ENCODE results near the gene ANK2.
"Not testable (repeated sequence)": the region's sequence is repeated elsewhere in the genome, so short reads cannot be mapped to it uniquely, and the experiment has no call there.

Gene ANK2

DNA sequence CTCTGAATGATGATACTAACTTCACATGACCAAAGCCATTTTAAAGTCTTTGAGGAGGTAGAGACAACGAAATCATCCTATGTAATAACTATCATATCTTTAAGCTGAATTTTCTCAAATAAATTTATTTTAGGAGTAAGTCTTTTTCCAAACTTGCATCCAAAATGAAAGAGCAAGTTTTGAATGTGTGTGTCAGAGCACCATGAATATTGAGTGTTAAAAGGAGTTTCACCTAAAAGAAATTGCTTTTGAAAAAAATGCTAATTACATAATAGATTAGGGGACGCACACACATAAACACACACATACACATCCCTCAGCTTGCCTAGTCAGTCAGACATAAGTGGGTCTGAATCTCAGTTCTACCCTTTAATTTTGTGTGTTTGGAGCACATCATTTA is 1.9 kb downstream of the ANK2 start:
- no peak for DNase-seq (ENCODE audit: low read depth in 3 of 3, low spot score in 1 of 3)

DNA sequence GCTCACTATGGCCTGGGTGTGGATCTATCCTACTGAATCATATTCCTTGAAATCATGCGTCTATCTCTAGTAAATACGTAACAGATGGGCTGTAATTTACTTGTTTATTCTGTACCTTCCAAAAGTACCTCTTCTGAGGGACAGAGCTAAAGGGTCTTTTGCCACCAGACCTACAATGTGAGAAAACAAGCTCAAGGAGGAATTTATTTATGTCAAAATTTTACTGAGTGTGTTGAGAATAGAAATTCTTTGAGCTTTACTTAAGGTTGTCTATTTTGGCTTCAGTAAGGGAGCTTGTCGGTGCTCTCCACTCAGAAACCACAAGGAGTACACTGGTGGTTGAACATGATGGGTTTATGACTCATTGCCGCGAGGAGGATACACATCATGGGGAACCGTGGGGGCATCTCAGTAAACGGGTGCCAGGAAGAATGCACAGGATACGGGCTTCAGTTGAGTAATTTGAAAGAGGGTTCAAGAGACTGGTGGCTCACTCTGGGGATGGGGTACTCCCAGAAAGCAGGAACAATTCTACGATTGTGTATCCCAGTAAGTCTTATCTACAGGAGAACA is 3.0 kb downstream of the ANK2 start:
- DNase-seq (ENCODE audit: low read depth in 3 of 3, low spot score in 1 of 3) = no peak

DNA sequence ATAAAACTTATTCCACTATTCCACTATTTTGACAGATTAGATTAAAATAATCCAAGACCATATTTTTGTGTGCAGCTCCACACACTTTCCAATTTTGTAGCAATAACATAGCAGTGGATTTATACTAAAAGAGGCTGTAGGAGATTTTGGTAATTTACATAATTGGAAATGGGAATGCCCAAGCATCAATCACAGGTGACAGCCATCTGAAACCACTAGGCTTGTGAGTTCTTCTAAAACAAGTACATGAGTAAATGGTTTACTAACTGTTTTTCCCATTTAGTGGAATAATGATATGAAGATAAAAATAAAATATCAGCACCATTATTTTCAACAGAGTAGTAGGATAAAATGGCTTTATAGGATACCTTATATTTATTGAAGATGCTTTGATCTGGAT is 4.4 kb downstream of the ANK2 start:
- DNase-seq (ENCODE audit: low read depth in 3 of 3, low spot score in 1 of 3) = no peak

DNA sequence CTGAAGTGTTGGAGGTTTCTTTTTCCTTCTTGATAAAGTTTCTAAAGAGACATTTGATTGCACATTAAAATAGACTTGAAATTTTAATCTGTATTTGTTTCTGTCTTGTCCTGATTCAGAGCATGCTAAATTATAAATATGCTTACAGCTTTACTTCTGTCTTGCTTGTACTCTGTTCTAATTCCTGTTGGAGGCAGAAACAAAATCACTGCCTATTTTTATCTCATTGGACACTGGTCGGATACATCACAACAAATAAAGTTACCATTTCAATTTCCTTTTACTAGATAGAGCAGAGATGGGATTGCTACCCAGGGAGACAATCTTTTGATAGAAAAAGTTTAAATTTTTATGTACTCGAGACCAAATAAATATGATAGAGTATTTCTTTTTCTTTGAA is 6.9 kb downstream of the ANK2 start:
- DNase-seq (ENCODE audit: low read depth in 3 of 3, low spot score in 1 of 3) = no peak

DNA sequence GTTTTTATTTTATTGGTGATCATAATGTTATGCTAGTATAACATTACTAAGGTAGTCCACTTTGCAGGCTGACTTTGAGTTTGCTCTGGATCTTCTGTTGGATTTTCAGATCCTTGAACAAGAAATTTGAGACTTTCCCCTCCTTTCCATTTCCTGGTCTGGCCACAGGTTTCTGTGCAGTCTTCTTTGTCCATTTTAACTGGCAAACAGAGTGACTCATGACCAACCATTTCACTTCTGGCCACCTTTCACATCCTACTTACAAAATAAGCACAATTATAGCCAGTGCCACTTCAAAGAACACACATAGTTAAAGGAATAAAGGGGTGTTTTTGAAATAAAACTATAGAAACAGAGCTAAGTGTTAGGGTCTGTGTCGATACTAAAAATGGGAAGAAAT is 8.4 kb downstream of the ANK2 start:
- DNase-seq (ENCODE audit: low read depth in 3 of 3, low spot score in 1 of 3) = no peak

DNA sequence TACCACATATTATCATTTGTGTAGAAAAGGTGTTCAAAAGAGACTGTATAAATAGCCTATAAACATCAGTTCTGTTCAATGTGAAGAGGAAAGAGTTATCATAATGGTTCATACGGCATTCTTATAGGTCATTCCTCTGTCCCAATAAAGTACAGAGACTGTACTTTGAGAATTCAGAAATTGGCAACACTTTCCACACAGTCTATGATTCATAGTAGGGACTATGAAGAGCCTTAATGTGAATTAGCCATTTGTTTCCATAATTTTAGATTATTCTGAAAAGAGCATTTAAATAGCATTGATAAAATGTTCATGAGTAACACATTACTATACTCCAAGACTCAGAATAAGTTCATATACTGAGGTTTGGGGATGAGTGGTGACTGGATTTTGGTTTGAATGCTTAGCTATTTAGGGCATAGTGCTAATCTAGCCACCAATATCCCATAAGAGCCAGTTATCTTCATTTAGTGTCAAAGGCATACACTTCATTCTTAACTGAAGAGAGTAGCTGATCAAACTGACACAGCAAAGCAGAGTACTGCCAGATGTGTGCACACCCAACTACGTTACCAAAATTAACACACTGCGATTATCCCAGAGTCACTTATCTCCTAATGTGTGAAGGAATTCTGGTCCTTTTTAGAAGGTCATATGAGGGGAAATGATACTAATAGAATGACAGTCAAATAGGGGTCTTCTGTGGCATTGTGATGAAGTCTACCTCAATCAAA is 10.2 kb downstream of the ANK2 start:
- DNase-seq (ENCODE audit: low read depth in 3 of 3, low spot score in 1 of 3) = no peak

DNA sequence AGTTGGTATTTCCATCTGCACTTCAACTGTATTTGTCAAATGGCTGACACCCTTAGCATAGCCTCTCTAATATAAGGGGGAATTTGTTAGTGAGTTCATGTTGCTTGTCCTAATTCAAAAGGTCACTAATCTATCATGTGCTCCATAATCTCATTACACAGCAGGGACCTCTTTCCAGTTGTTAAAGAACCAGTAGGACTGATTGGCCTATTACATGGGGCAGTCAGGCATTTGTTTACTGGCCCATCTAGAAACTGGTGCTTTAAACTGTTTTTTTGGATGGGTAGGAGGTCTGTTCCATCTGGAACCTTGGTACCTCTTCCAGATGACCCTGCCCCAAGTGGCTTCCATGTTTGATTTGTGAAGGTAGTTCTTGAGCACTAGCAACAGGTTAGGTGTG is 11.4 kb downstream of the ANK2 start:
- DNase-seq (ENCODE audit: low read depth in 3 of 3, low spot score in 1 of 3) = no peak

DNA sequence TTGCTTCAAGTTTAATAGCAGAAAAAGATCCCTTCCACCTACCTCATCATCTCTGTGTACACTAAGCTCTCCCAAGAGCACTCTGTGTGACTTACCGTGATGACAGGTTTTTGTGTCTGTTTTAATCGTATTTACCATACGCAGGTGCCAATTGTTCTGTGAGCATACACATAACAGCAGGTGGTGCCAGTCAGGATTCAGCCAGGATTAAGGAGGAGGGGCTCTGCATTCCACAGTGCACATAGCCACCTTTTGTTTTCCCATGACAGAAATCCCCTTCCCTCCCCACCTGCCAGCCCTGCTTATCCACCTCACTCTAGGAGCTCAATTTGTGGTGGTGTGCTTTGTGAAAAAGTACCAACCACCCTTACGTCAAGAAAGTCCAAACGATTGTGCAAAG is 14.8 kb downstream of the ANK2 start:
- no peak for DNase-seq (ENCODE audit: low read depth in 3 of 3, low spot score in 1 of 3)

DNA sequence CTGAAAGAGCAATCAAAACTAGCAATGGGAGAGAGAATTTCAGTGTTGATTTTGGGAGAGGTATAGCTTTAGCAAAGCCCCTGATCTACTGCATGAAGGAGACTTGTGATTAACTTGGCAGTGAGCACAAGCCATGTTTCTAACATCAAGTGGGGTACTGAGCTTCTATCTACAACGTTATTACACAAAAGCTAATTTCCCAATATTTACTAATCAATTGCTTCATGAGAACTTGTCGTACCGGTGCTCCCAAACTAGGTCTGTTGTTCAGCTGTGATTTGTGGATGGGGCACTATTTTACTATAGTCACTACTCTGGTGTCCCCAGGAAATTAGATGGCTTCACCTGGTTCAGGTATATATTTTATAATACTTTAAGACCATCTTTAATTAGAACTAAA is 16.2 kb downstream of the ANK2 start:
- no peak for DNase-seq (ENCODE audit: low read depth in 3 of 3, low spot score in 1 of 3)

DNA sequence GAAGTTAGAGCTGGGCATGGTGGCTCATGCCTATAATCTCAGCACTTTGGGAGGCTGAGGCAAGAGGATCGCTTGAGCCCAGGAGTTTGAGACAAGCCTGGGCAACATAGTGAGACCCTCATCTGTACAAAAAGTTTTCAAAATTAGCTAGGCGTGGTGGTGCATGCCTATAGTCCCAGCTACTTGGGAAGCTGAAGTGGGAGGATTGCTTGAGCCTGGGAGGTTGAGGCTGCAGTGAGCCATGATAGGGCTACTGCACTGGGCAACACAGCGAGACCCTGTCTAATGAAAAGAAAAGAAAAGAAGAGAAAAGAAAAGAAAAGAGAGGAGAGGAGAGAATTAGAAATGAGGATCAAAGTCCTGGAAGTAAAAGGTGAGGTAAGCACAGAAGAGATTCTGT is 19.3 kb downstream of the ANK2 start:
- not testable (repeated sequence) for DNase-seq (ENCODE audit: low read depth in 3 of 3, low spot score in 1 of 3)

DNA sequence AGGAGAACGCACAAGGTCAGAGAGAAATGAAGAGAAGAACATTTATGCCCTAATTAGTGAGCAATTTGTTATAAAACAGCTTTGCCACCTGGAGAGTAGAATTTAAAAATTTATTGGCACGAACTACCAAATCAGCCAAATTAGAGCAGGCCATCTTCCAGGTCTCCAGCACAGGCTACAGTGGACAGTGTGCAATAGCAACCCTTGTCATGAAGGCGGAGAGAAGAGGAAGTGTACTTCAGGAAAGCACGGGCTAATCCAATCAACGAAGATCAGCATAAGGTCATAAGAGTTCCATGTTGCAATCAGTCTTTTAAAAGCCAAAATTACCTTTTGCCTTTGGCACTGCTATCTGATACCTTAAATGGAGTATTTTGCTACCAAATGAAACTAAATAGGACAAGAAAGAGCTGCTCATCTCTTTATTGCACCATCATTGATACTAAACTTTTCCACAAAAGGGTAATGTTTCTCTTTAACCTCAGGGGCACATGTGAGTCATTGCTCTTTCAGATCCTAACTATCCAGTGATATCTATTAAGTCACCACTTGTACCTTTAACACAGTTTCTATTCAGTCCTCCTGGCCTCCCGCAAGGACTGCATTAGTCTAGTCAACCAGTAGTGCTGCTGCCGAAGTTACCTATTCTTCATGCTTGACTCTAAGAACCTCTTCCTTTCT is 19.9 kb downstream of the ANK2 start:
- no peak for DNase-seq (ENCODE audit: low read depth in 3 of 3, low spot score in 1 of 3)

DNA sequence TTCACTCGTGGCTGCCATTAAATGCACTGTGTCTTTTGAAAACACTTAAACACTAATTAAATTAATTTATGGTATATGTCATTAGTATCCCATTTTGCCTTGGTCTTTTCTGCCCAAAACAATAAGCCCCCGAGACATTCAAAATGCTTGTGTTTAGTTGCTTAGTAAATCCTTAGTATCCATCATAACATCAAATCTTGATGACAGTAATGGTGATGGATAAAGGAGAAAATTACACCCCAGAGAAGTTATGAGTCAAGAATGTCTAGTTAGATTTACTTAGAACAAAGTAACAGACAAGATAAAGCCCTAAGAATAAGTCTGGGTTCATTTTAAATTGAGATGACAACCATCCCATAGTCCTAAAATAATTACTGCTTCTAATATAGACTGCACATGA is 21.3 kb downstream of the ANK2 start:
- no peak for DNase-seq (ENCODE audit: low read depth in 3 of 3, low spot score in 1 of 3)

DNA sequence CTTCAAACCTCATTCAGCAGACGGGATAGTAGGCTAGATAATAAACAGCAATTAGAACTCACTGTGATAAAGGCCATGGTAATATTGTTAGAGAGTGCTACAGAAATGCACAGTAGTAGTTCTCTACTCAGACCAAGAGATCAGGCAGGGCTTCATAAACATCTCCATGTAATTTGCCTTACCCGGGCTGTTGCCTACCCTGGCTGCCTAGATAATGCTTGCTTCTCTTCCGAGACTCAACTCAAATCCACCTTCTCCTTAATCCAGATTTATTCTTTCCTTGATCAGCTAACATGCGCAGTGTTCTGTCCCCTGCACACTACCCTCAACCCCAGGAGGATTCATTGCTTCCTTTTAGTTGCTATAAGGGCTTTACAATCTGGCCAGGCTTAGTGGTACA is 21.8 kb downstream of the ANK2 start:
- no peak for DNase-seq (ENCODE audit: low read depth in 3 of 3, low spot score in 1 of 3)

DNA sequence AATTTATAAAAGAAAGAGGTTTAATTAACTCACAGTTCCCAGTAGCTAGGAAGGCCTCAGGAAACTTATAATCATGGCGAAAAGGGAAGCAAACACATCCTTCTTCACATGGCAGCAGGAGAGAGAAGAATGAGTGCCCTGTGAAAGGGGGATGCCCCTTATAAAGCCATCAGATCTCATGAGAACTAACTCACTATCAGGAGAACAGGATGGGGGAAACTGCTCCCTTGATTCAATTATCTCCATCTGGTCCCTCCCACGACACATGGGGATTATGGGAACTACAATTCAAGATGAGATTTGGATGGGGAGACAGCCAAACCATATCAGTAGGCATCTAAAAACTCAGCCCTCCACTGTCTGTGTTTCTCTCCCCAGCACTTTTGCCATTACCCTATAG is 22.4 kb downstream of the ANK2 start:
- no peak for DNase-seq (ENCODE audit: low read depth in 3 of 3, low spot score in 1 of 3)

DNA sequence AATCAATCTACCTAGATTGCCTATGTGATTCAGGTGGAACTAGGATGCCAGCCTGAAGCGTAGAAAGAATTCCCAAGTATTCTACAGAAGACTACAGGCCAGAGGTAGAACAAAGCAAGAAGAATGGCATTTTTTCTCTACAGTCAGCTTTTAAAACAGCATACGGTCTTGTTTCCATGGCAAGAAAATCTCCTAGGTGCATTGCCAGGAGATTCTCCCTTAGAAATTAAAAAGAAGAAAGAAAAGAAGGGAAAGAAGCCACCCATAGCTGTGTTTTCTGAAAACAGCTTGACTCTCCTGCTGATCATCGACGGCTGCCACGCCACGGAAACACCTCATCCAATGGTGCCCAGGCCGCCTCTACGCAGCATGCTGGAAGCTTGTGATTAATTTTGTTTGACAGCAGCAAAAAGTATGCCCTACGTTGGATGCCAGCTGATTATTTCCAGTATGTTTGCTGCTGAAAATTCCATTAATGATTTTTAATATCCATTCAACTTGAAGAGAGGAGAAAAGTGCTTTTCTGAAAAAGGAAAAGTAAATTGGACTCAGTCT is 24.1 kb downstream of the ANK2 start:
- DNase-seq (ENCODE audit: low read depth in 3 of 3, low spot score in 1 of 3) = no peak

DNA sequence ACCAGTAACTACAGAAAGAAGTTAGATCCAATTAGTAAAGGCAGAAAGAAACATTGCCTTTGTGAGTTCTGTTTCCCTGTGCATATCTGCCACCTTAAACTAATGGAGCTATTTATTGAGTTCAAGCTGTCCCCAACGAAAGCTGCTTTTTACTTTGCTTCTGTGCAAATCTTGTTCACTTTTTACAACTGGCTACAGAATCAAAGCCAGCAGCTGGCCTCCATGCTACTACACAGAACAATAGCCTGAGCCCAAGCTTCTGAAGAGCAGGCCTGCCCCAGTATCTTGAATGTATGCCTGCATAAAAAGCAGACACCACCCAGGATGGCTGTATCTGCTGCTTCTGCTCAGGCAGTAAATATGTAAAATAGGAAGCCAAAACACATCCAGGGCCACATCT is 28.1 kb downstream of the ANK2 start:
- no peak for DNase-seq (ENCODE audit: low read depth in 3 of 3, low spot score in 1 of 3)

DNA sequence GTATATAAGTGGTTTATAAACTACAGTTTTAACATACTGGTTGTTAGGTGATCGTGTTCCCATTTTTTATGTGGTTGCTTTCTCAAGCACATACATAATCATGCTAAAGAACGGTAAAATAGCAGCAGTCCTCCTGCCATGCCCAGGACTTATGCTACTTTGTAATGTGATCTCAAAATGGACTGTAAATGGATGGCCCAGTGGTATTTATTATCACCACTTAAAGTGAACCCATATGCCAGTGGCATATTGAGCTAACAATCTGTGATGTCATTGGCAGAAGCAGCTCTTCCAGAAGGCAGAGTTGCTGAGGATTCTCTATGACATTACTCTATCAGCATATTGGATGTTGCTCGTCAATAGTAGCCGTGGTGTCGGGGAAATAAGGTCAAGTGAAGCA is 28.6 kb downstream of the ANK2 start:
- no peak for DNase-seq (ENCODE audit: low read depth in 3 of 3, low spot score in 1 of 3)

DNA sequence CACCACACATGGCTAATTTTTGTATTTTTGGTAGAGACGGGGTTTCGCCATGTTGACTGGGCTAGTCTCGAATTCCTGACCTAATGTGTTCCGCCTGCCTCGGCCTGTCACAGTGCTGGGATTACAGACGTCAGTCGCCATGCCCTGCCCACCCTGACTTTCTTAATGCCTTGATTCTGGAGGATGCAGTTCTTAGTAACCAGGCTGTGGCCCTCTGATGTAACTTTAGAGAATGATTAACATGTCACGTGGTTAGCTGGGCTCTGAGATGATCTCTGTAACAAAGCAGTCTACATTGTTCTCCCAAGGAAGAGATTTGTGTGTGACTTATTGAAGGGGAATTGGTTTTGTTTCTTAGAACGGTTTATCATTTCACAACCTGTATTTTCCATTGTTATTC is 30.6 kb downstream of the ANK2 start:
- no peak for DNase-seq (ENCODE audit: low read depth in 3 of 3, low spot score in 1 of 3)

DNA sequence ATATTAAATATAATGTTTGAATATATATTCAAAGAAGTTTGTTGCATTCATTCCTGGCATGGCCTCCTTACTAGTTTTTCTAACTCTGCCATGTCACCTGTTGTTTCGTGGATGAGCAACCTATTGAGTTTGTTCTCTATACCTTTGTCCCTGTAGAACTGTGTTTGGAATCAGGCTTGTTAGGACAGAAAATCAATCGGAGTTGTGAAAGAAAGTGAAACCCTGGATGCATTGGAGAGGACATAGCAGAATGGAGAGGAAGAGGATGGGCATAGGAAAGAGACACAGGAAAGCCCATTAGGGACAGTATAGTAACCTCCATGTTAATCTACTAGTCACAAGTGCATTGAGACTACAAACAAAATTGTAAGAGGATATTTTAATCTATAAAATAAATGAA is 31.2 kb downstream of the ANK2 start:
- DNase-seq (ENCODE audit: low read depth in 3 of 3, low spot score in 1 of 3) = no peak

DNA sequence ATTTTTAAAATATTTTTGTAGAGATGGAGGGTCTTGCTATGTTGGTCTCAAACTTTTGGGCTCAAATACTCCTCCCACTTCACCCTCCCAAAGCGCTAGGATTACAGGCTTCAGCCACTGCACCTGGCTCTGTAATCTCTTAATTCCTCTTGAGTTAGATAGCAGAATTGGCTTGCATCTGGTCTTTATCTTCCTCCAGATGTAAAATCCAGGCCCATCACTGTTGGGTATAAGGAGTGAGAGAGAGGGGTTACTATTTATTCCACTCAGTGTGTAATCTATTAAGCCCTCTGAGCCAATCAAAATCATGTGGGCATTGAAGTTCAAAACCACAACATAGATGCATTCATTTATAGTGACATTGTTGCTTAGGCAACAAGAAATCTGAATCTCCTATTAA is 33.9 kb downstream of the ANK2 start:
- DNase-seq (ENCODE audit: low read depth in 3 of 3, low spot score in 1 of 3) = no peak

DNA sequence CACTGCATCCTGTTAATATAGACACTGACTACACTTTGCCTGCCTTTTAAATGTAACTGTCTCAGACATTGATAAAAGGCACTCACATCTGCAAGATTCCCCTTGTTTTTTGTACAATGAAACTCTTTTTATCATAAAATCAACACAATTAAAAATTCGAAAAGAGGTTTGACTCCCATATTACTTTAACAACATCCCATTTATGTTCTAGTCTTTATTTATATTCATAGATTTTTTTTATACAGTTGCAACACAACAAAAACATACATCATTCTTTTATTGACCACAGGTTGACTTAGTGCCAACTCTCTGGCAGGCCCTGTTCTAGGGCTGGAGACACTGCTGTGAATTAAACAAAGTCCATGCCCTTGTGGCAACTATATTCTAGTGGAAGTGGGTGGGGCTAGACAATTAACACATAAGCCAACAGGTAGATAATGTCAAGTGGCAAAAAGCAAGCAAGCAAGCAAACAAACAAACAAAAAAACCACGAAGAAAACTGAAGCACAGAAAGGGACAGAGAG is 36.8 kb downstream of the ANK2 start:
- DNase-seq (ENCODE audit: low read depth in 3 of 3, low spot score in 1 of 3) = no peak

DNA sequence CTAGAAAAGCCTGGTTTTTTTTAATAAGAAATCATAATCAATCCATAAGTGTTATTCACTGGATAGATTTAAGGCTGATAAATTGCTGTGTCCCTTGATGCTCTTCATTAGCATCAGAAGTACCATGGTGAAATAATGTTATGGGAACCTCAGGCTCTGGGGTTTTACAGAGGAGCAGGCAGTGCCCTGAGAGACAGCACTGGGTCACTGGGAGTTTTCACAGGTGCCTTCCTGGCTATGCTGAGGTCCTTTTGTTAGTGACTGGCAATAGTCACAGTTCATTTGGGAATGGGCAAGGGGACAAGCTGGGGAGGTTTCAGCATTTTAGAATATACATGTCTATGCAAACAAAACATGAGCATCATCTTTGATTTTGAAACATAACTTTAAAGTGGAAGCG is 38.6 kb downstream of the ANK2 start:
- DNase-seq (ENCODE audit: low read depth in 3 of 3, low spot score in 1 of 3) = no peak

Measured in stimulated activated CD4-positive, alpha-beta T cell treated with anti-CD3 and anti-CD28 coated beads, TNF-alpha, amount 100 ng/mL, for 1 hour (primary cell).